ENCODE results near the gene AGMO. TPM values are rescaled to one million over a fixed set of nuclear protein-coding genes. Genes with fewer than 3 reads are reported as not detected.
A peak's percentile ranks its signal among the peaks of the same experiment; 100 is the strongest.

The AGMO gene
- total and polyA plus RNA-seq, 10 of the 15 experiments (the other 5 are each of a cell fraction or from before 2014, with no cell fraction given) = 0.11 to 0.29 TPM; not detected in 8

DNA sequence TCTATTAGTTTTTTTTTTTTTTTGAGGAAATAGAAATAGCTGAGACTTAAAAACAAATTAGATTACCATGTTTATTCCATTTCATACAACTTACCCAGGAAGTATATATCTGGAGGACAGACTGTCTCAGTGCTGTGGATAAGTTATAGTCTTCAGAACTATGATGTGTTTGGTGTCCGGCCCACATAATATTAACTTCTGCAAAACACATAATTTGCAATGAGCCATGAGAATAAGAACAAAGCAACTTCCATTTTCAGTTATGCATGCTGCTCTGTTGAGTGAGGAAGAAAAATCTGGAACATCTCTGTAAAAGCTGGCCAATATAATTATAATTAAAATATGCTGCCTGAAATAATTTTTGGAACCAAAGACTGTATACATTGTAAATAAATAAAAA, 130.9 kb downstream of the AGMO start:
- in situ Hi-C loops (cut with MboI) = no loop called here
- WGBS (ENCODE audit: insufficient coverage, insufficient replicate concordance, low lambda C conversion rate, missing lambda C conversion rate) = 0% methylated on average over 1 of the region's 1 CpG
- no peak overlapping the region for H3K9ac ChIP-seq (ENCODE audit: control insufficient read depth, insufficient read depth, low read length)
- no peak overlapping the region for H2AFZ ChIP-seq (ENCODE audit: control insufficient read depth, low read depth, low read length)
- no peak for FAIRE-seq
- ChIA-PET POLR2A (interaction anchor here (1.4 kb wide), 1 partner anchor 9 kb away, joined by 4 read pairs; no protein-coding TSS in a partner anchor), CTCF (interaction anchor here (2.2 kb wide), 1 partner anchor 14 kb away, joined by 4 read pairs; no protein-coding TSS in a partner anchor), SMC1A (ENCODE audit: uncharacterized antibody, unreplicated experiment) (interaction anchor here (1.1 to 4.1 kb wide), 6 partner anchors 9 to 219 kb away, joined by 3 to 27 read pairs (median 8); no protein-coding TSS in a partner anchor), RAD21 (ENCODE audit: unreplicated experiment) (interaction anchor here (1.4 to 1.5 kb wide), 2 partner anchors 10 to 124 kb away, joined by 4 to 6 read pairs; no protein-coding TSS in a partner anchor)
- H3K4me3 ChIP-seq = no peak overlapping the region
- no peaks in the 10 kb centered on the region for H3K4me1 ChIP-seq (ENCODE audit: control insufficient read depth, insufficient read depth, low read length)
- no peaks in the 10 kb centered on the region for H3K36me3 ChIP-seq (ENCODE audit: control insufficient read depth in 2 of 2, insufficient read depth in 2 of 2, low read length in 1 of 2)
- H3K4me2 ChIP-seq (ENCODE audit: control insufficient read depth, insufficient read depth) = no peak overlapping the region
- H4K20me1 ChIP-seq (ENCODE audit: control insufficient read depth, insufficient read depth) = no peaks in the 10 kb centered on the region
- no TSS peak for BruUV-seq (replicated peaks)
- intact Hi-C loops (cut with micrococcal nuclease; ENCODE audit: unreplicated experiment) = no loop called here
- H3K27ac ChIP-seq (ENCODE audit: control insufficient read depth, insufficient read depth) = no peak overlapping the region
- DNase-seq (ENCODE audit: low read depth, low spot score) = no peak
- no peaks in the 10 kb centered on the region for H3K9me3 ChIP-seq (replicated peaks; ENCODE audit: control insufficient read depth, insufficient read depth, low read length)
- ATAC-seq = peak; percentile 24; the same call in 2 of the 3 replicates
- no peaks in the 10 kb centered on the region for H3K27me3 ChIP-seq (replicated peaks in 1 of 2; ENCODE audit: control insufficient read depth in 2 of 2, insufficient read depth in 2 of 2, low read length in 1 of 2)
- H3K79me2 ChIP-seq (ENCODE audit: control insufficient read depth, insufficient read depth, low read length) = no peaks in the 10 kb centered on the region
- TF ChIP-seq USF2 (IDR thresholded peaks at IDR 0.05; ENCODE audit: borderline replicate concordance, low read depth, low read length) = no peak
- TF ChIP-seq RUNX3 (IDR thresholded peaks at IDR 0.05; ENCODE audit: low read length) = no peak
- TF ChIP-seq, protein P1, sequence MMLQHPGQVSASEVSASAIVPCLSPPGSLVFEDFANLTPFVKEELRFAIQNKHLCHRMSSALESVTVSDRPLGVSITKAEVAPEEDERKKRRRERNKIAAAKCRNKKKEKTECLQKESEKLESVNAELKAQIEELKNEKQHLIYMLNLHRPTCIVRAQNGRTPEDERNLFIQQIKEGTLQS (IDR thresholded peaks at IDR 0.05; ENCODE audit: borderline replicate concordance, extremely low read depth, low read depth, low read length) = no peak
- TF ChIP-seq ZNF24 (IDR thresholded peaks at IDR 0.05) = no peak
- no peak for TF ChIP-seq BHLHE40 (IDR thresholded peaks at IDR 0.05; ENCODE audit: borderline replicate concordance in 1 of 2, low read depth in 2 of 2, low read length in 1 of 2)
- TF ChIP-seq MEF2A (IDR thresholded peaks at IDR 0.05; ENCODE audit: insufficient read depth, low read depth, low read length) = no peak
- TF ChIP-seq SMAD5 (IDR thresholded peaks at IDR 0.05; ENCODE audit: low read depth) = no peak
- TF ChIP-seq, protein P2, sequence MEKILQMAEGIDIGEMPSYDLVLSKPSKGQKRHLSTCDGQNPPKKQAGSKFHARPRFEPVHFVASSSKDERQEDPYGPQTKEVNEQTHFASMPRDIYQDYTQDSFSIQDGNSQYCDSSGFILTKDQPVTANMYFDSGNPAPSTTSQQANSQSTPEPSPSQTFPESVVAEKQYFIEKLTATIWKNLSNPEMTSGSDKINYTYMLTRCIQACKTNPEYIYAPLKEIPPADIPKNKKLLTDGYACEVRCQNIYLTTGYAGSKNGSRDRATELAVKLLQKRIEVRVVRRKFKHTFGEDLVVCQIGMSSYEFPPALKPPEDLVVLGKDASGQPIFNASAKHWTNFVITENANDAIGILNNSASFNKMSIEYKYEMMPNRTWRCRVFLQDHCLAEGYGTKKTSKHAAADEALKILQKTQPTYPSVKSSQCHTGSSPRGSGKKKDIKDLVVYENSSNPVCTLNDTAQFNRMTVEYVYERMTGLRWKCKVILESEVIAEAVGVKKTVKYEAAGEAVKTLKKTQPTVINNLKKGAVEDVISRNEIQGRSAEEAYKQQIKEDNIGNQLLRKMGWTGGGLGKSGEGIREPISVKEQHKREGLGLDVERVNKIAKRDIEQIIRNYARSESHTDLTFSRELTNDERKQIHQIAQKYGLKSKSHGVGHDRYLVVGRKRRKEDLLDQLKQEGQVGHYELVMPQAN (conservative IDR thresholded peaks at IDR 0.05) = no peak
- no peak for TF ChIP-seq IRF4 (IDR thresholded peaks at IDR 0.05; ENCODE audit: low read depth, low read length)
- no peak for TF ChIP-seq YY1 (IDR thresholded peaks at IDR 0.05; ENCODE audit: low read depth, low read length)
- TF ChIP-seq, protein P3, sequence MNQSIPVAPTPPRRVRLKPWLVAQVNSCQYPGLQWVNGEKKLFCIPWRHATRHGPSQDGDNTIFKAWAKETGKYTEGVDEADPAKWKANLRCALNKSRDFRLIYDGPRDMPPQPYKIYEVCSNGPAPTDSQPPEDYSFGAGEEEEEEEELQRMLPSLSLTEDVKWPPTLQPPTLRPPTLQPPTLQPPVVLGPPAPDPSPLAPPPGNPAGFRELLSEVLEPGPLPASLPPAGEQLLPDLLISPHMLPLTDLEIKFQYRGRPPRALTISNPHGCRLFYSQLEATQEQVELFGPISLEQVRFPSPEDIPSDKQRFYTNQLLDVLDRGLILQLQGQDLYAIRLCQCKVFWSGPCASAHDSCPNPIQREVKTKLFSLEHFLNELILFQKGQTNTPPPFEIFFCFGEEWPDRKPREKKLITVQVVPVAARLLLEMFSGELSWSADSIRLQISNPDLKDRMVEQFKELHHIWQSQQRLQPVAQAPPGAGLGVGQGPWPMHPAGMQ (IDR thresholded peaks at IDR 0.05; ENCODE audit: borderline replicate concordance) = no peak
- TF ChIP-seq, protein P4, sequence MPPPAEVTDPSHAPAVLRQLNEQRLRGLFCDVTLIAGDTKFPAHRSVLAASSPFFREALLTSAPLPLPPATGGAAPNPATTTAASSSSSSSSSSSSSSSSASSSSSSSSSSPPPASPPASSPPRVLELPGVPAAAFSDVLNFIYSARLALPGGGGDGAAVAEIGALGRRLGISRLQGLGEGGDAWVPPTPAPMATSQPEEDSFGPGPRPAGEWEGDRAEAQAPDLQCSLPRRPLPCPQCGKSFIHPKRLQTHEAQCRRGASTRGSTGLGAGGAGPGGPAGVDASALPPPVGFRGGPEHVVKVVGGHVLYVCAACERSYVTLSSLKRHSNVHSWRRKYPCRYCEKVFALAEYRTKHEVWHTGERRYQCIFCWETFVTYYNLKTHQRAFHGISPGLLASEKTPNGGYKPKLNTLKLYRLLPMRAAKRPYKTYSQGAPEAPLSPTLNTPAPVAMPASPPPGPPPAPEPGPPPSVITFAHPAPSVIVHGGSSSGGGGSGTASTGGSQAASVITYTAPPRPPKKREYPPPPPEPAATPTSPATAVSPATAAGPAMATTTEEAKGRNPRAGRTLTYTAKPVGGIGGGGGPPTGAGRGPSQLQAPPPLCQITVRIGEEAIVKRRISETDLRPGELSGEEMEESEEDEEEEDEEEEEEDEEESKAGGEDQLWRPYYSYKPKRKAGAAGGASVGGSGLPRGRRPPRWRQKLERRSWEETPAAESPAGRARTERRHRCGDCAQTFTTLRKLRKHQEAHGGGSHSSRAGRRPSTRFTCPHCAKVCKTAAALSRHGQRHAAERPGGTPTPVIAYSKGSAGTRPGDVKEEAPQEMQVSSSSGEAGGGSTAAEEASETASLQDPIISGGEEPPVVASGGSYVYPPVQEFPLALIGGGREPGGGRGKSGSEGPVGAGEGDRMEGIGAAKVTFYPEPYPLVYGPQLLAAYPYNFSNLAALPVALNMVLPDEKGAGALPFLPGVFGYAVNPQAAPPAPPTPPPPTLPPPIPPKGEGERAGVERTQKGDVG (CRISPR knock-in tag; IDR thresholded peaks at IDR 0.05) = no peak
- no peak for TF ChIP-seq NR2F1 (conservative IDR thresholded peaks at IDR 0.05)
- TF ChIP-seq RFX5 (IDR thresholded peaks at IDR 0.05; ENCODE audit: low read depth, low read length) = no peak

Measured in GM12878 (cell line).